Esophagus muscularis mucosa (tissue), 4 donors: ENCODE data around the gene CNTN5.

ENCODE experiments used
- CTCF ChIP-seq, 3 experiments: fragments of 200-600 bp in 2 of 3; fragments of 450-650 bp in 1 of 3; sonication (generic) in 2 of 3; IDR thresholded peaks; one replicate each; pipeline ENCODE4 v1.5.1; 2017 to 2019; ENCODE audit warnings: antibody characterized with exemption in 3 of 3, mild to moderate bottlenecking in 2 of 3, moderate library complexity in 1 of 3
- EP300 ChIP-seq: sonication (generic); formaldehyde crosslinking; IDR thresholded peaks from one replicate; pipeline ENCODE4 v1.6.1; 2017; ENCODE audit warnings: antibody characterized with exemption
- POLR2AphosphoS5 ChIP-seq, 2 donors: sonication (generic); formaldehyde crosslinking; IDR thresholded peaks; one replicate each; pipeline ENCODE4 v1.6.1; 2017; ENCODE audit warnings: antibody characterized with exemption in 2 of 2

GRCh38 chr11:100247704-100248103, 1227.0 kb downstream of the CNTN5 start:
- TF ChIP-seq CTCF (IDR thresholded peaks at IDR 0.05): no peak
- no peak for TF ChIP-seq EP300
- no peak for TF ChIP-seq POLR2AphosphoS5 (IDR thresholded peaks at IDR 0.05)
